ENCODE data around the gene TPSD1. TPM values are rescaled to one million over a fixed set of nuclear protein-coding genes. Genes with fewer than 3 reads are reported as not detected.

The TPSD1 gene
- polyA plus RNA-seq, 2 of the 4 experiments (the other 2 are of a cell fraction), result not detected

DNA sequence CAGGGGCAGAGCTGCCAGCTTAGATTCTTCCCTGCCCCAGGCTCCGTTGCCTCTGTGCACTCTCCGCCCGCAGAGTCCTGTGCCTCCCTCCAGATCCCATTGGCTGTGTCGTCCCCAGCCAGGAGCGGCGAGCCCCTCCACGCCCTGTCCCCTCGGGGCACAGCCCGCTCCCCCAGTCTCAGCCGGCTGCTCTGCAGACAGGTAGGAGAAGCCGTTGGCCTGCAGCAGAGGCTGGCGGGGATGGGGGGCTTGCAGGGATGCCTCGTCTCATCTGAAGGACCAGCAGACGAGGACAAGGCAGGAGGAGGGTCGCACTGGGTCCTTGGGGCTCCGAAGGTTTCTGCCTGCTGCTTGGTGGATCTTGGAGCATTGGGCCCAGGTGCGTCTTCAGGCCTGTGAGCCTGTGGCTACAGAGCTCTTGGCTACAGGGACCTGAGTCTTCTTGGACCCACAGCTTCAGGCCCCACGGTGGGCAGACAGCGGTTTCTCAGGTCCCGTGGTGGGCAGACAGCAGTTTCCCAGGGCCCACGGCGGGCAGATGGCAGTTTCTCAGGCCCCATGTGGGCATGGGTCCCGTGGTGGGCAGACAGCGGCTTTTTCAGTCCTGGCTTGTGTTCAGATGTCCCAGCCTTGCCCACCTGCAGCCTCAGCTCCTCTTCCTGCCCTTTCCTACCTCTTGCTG is 36.8 kb upstream of the TPSD1 start:
- H3K4me2 ChIP-seq, result no peak overlapping the region
- ChIA-PET POLR2A (no interaction called here), CTCF (interaction anchor here (0.6 to 1.6 kb wide), 2 partner anchors 14 to 174 kb away, joined by 3 to 4 read pairs; no protein-coding TSS in a partner anchor)
- H3K4me3 ChIP-seq, result no peak overlapping the region
- no peak for ATAC-seq
- 90% methylated on average over 17 of the region's 24 CpGs for WGBS (ENCODE audit: missing lambda C conversion rate)
- TF ChIP-seq, protein P1, sequence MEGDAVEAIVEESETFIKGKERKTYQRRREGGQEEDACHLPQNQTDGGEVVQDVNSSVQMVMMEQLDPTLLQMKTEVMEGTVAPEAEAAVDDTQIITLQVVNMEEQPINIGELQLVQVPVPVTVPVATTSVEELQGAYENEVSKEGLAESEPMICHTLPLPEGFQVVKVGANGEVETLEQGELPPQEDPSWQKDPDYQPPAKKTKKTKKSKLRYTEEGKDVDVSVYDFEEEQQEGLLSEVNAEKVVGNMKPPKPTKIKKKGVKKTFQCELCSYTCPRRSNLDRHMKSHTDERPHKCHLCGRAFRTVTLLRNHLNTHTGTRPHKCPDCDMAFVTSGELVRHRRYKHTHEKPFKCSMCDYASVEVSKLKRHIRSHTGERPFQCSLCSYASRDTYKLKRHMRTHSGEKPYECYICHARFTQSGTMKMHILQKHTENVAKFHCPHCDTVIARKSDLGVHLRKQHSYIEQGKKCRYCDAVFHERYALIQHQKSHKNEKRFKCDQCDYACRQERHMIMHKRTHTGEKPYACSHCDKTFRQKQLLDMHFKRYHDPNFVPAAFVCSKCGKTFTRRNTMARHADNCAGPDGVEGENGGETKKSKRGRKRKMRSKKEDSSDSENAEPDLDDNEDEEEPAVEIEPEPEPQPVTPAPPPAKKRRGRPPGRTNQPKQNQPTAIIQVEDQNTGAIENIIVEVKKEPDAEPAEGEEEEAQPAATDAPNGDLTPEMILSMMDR (IDR thresholded peaks at IDR 0.05), result no peak
- TF ChIP-seq EHF (CRISPR knock-in tag; IDR thresholded peaks at IDR 0.05) (no peak), RARB (CRISPR knock-in tag; IDR thresholded peaks at IDR 0.05) (no peak), ZC3H11A (IDR thresholded peaks at IDR 0.05) (no peak), RNF2 (IDR thresholded peaks at IDR 0.05; ENCODE audit: borderline replicate concordance, low read depth) (no peak), NPAS2 (CRISPR knock-in tag; IDR thresholded peaks at IDR 0.05; ENCODE audit: borderline replicate concordance) (no peak), KDM5A (IDR thresholded peaks at IDR 0.05) (no peak), TFCP2L1 (CRISPR knock-in tag; IDR thresholded peaks at IDR 0.05) (no peak), ZSCAN20 (CRISPR knock-in tag; IDR thresholded peaks at IDR 0.05) (no peak), CHD2 (IDR thresholded peaks at IDR 0.05; ENCODE audit: low read length, partially characterized antibody) (no peak), MYC (IDR thresholded peaks at IDR 0.05; ENCODE audit: borderline replicate concordance, low read length) (no peak), FOSL2 (IDR thresholded peaks at IDR 0.05) (no peak), FOSL2 (CRISPR knock-in tag; IDR thresholded peaks at IDR 0.05) (no peak), MAFK (IDR thresholded peaks at IDR 0.05; ENCODE audit: partially characterized antibody) (no peak), KDM1A (IDR thresholded peaks at IDR 0.05; ENCODE audit: low read depth) (no peak), CBX8 (IDR thresholded peaks at IDR 0.05) (no peak)
- TF ChIP-seq, protein P2, sequence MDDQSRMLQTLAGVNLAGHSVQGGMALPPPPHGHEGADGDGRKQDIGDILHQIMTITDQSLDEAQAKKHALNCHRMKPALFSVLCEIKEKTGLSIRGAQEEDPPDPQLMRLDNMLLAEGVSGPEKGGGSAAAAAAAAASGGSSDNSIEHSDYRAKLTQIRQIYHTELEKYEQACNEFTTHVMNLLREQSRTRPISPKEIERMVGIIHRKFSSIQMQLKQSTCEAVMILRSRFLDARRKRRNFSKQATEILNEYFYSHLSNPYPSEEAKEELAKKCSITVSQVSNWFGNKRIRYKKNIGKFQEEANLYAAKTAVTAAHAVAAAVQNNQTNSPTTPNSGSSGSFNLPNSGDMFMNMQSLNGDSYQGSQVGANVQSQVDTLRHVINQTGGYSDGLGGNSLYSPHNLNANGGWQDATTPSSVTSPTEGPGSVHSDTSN (IDR thresholded peaks at IDR 0.05), result no peak
- TF ChIP-seq, protein P3, sequence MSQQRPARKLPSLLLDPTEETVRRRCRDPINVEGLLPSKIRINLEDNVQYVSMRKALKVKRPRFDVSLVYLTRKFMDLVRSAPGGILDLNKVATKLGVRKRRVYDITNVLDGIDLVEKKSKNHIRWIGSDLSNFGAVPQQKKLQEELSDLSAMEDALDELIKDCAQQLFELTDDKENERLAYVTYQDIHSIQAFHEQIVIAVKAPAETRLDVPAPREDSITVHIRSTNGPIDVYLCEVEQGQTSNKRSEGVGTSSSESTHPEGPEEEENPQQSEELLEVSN (IDR thresholded peaks at IDR 0.05; ENCODE audit: borderline replicate concordance, low read depth), result no peak
- TF ChIP-seq, protein P4, sequence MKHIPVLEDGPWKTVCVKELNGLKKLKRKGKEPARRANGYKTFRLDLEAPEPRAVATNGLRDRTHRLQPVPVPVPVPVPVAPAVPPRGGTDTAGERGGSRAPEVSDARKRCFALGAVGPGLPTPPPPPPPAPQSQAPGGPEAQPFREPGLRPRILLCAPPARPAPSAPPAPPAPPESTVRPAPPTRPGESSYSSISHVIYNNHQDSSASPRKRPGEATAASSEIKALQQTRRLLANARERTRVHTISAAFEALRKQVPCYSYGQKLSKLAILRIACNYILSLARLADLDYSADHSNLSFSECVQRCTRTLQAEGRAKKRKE (CRISPR knock-in tag; IDR thresholded peaks at IDR 0.05; ENCODE audit: low read depth), result no peak
- TF ChIP-seq, protein P5, sequence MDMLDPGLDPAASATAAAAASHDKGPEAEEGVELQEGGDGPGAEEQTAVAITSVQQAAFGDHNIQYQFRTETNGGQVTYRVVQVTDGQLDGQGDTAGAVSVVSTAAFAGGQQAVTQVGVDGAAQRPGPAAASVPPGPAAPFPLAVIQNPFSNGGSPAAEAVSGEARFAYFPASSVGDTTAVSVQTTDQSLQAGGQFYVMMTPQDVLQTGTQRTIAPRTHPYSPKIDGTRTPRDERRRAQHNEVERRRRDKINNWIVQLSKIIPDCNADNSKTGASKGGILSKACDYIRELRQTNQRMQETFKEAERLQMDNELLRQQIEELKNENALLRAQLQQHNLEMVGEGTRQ (IDR thresholded peaks at IDR 0.05), result no peak
- TF ChIP-seq, protein P6, sequence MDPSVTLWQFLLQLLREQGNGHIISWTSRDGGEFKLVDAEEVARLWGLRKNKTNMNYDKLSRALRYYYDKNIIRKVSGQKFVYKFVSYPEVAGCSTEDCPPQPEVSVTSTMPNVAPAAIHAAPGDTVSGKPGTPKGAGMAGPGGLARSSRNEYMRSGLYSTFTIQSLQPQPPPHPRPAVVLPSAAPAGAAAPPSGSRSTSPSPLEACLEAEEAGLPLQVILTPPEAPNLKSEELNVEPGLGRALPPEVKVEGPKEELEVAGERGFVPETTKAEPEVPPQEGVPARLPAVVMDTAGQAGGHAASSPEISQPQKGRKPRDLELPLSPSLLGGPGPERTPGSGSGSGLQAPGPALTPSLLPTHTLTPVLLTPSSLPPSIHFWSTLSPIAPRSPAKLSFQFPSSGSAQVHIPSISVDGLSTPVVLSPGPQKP (IDR thresholded peaks at IDR 0.05; ENCODE audit: low read depth, low read length), result no peak
- no peak for FAIRE-seq
- peaks cover 6% of the 10 kb centered on the region; the same call in 1 of the 3 replicates for H3K4me1 ChIP-seq
- no peak for DNase-seq (ENCODE audit: low read depth in 1 of 2, low spot score in 1 of 2)
- H3K9me3 ChIP-seq, result no peaks in the 10 kb centered on the region
- no peak overlapping the region for H3K27ac ChIP-seq

All from A549 (cell line).